NK-92 (cell line): ENCODE data around the gene STK39.
"Not testable (repeated sequence)": the region's sequence is repeated elsewhere in the genome, so short reads cannot be mapped to it uniquely, and the experiment has no call there.

Experiments used
- DNase-seq: peaks from one replicate; lab custom pipeline; 2025; ENCODE audit not compliant: unreplicated experiment; lab: John Stamatoyannopoulos, UW

STK39 gene

GRCh38 chr2:168247341-168248261 is at the start of gene STK39:
Gene STK39 (minus strand): TSS chr2:168247595. CDS start chr2:168247435, 160 bp downstream.
- no peak for DNase-seq

- no peak for DNase-seq
Measured at GRCh38 chr2:168295051-168295450, 47.7 kb upstream of the STK39 start.

GRCh38 chr2:168294409-168294808 is 47.0 kb upstream of the STK39 start:
- DNase-seq, result no peak

- no peak for DNase-seq
Measured at GRCh38 chr2:168293766-168294165, 46.4 kb upstream of the STK39 start.

DNA sequence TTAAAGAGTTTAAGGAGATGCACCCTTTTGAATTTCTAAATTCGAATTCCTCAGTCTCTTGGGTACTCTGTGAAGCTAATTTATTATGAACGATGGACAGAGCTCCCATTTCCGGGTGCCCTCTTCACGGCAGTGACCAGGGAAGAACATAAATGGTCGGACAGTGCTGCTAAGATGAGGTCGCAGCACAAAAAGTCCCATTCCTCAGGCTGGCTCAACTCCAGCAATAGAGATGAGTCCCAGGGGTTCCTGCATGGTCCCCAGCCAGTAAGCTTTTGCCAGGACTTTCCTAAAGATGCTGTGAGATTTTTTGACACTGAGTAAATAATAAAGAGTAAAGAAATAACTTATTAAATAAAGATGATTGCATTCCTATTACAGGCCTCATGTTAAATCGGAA is 43.0 kb upstream of the STK39 start:
- DNase-seq, result no peak

DNA sequence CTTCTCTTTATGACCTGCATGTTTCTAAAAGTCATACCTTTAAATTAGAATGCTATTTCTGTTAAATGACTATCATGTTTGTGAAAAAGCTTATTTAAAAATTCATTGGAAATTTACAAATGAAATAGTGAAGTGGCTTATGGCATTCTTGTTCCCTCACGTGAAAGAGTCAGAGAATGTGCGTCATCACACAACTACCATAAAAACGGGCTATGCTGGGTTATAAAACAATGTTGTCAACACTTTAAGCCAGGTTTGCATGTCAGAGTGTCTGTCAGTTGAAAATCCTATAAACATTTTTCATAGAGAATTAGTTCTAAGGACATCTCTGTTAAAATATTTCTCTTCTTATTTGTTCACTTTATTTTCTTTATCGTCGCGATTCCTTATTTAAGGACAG is 42.5 kb upstream of the STK39 start:
- DNase-seq, result no peak

DNA sequence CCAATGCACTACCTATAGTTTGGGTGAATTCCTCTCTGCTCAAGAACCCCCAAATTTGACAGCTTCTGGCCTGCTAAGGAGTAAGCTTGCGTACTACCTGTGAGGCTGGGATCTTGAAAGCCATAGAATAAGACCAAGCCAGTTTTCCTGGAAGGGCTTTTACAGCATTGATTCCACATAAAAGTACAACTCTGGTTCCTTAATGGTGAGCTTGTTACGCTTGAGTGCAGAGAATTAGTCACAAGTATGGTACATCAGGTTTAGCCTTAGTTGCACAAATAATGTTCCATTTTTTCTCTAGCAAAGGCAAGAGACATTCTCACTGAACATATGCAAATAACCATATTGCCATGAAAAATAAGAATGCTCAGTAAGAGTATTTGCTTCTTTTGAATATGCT is 39.1 kb upstream of the STK39 start:
- DNase-seq, result no peak

- no peak for DNase-seq
Measured at GRCh38 chr2:168278424-168278888, 31.1 kb upstream of the STK39 start.

- no peak for DNase-seq
Measured at GRCh38 chr2:168277276-168277675, 29.9 kb upstream of the STK39 start.

DNA sequence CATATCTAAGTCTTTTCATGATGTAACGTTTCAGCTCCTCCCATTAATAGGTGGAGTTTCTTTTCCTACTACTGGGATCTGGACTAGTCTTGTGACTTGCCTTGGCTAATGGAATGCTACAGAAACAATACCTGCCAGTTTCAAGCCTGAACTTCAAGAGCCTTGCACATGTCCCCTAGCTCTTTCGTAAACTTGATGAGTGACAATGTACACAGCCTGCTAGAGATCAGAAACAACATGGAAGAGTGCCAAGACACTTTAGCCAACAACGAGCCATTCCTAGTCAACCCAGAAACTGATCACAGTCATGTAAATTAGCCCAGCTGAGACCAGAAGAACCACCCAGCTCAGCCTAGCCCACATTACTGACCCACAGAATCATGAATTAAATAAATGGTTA is 24.8 kb upstream of the STK39 start:
- DNase-seq, result no peak

DNA sequence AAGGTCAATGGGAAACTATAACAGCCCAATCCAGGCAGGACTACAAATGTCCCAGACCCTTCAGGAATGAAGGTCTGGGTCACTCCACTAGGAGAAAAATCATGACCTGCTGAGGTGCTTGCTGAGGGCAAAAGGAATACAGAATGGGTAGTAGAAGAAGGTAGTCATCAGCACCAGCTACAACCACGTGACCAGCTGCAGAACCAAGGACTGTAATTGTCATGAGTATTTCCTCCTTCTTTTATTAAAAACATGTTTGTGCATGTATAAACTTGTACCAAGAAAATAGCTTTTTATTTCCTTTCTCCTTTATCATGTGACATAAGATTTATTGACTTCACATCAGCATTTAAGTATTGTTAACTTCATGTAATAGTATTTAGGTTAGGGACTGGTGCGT is 15.5 kb upstream of the STK39 start:
- DNase-seq, result not testable (repeated sequence)

GRCh38 chr2:168256448-168256847 is 9.1 kb upstream of the STK39 start:
- no peak for DNase-seq

GRCh38 chr2:168255866-168256265 is 8.5 kb upstream of the STK39 start:
- DNase-seq, result no peak

DNA sequence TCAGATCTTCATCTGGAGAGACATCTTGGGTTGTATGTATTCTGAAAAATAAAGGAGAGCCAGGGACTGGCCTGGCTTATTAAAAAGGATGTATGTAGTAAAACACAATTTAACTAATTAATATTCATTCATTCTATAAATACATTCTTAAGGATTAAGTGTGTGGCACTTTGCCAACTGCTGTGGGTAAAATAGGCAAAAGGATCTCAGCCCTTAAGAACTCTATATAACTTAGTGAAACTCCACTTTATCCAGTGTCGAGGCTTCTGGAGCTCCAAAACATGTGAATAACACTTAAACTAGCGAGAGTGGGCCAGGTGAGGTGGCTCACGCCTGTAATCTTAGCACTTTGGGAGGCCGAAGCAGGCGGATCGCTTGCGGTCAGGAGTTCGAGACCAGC is 7.7 kb upstream of the STK39 start:
- no peak for DNase-seq

- no peak for DNase-seq
Measured at GRCh38 chr2:168254158-168254935, 7.0 kb upstream of the STK39 start.

DNA sequence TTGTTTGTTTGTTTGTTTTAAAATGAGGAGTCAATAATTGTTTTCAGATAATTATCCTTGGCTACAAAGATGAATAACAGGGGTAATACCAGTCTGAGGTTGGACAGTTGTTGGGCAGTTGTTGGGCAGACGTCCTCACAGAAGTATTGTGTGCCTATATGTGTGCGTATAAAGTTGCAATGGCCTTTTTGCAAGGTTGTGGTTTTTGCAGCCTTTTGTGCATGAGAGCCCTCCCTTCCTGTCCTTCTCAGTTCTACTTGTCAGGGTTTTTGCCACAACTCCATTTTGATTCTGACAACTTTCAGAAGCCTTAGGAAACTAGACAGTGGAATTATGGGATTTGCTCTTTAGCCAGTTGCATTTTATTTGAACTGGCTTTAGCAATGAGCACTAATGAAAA is 6.0 kb upstream of the STK39 start:
- no peak for DNase-seq

GRCh38 chr2:168252976-168253375 is 5.6 kb upstream of the STK39 start:
- DNase-seq, result no peak

DNA sequence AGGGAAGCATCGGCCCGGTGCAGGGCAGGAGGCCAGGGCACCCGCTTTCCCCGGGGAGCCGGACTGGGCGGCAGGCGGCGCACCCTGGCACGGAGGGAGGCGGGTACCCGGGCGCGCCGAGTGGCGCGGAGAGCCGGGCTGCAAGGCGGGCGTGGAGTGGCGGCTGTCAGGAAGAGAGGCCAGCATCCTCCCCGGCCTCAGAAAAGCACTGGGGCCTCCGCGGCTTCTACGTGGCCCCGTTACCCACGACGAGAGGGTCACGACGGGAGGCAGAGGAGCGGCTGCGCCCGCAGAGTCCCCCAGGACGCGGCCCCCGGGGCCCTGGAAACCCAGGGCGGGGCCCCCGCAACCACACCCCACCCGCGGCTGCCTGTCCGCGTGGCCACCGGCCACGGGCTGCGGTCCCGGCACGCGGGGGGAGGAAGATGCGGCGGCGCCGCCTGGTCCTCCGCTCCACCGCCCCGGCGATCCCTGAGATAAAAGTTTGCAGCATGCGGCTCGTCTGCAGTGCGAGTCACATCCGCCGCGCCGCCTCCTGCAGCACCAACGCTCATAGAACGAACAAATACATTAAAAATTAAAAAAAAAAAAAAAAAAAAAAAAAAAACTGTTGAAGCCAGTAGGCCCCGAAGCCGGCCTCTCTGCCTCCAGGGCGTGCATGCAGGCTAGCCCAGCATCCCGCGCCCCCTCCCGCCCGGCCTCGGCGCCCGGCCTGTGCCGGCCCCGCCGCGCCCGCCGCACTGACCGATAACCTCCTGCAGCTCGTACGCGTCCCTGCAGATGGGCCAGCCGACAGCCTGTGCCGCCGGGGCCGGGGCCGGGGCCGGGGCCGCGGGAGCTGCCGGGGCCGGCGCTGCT is 683 bp downstream of the STK39 start:
- DNase-seq, result no peak

- DNase-seq, result no peak
Measured at GRCh38 chr2:168246072-168246482, 1.3 kb downstream of the STK39 start.

- DNase-seq, result no peak
Measured at GRCh38 chr2:168245074-168245825, 2.1 kb downstream of the STK39 start.
